ENCODE data around the gene DPEP3.

Gene DPEP3

GRCh38 chr16:67930191-67930590 is 50.1 kb downstream of the DPEP3 start:
- no peak for ATAC-seq
- TF ChIP-seq TOX (CRISPR knock-in tag; IDR thresholded peaks at IDR 0.05; ENCODE audit: borderline replicate concordance) (no peak), ZNF70 (CRISPR knock-in tag; IDR thresholded peaks at IDR 0.05) (no peak), SNAI2 (CRISPR knock-in tag; IDR thresholded peaks at IDR 0.05) (no peak), TSHZ2 (CRISPR knock-in tag; IDR thresholded peaks at IDR 0.05) (no peak), RARB (CRISPR knock-in tag; IDR thresholded peaks at IDR 0.05) (no peak), OSR1 (CRISPR knock-in tag; IDR thresholded peaks at IDR 0.05) (no peak), TCF4 (CRISPR knock-in tag; IDR thresholded peaks at IDR 0.05; ENCODE audit: borderline replicate concordance) (no peak), PATZ1 (CRISPR knock-in tag; IDR thresholded peaks at IDR 0.05; ENCODE audit: borderline replicate concordance) (no peak), BACH2 (CRISPR knock-in tag; IDR thresholded peaks at IDR 0.05; ENCODE audit: borderline replicate concordance) (no peak)

GRCh38 chr16:67928561-67929364 is 51.5 kb downstream of the DPEP3 start:
- TF ChIP-seq CREB5 (CRISPR knock-in tag; IDR thresholded peaks at IDR 0.05; ENCODE audit: low read depth), result no peak
- TF ChIP-seq CSDC2 (CRISPR knock-in tag; IDR thresholded peaks at IDR 0.05), result no peak
- TF ChIP-seq CSRNP3 (CRISPR knock-in tag; IDR thresholded peaks at IDR 0.05), result no peak
- no peak for TF ChIP-seq ZNF8 (CRISPR knock-in tag; IDR thresholded peaks at IDR 0.05)
- TF ChIP-seq OSR1 (CRISPR knock-in tag; IDR thresholded peaks at IDR 0.05), result no peak
- TF ChIP-seq ESRRG (CRISPR knock-in tag; IDR thresholded peaks at IDR 0.05), result no peak
- no peak for TF ChIP-seq PPARA (CRISPR knock-in tag; IDR thresholded peaks at IDR 0.05; ENCODE audit: borderline replicate concordance)
- no peak for TF ChIP-seq BACH2 (CRISPR knock-in tag; IDR thresholded peaks at IDR 0.05; ENCODE audit: borderline replicate concordance)
- no peak for TF ChIP-seq POU6F1 (CRISPR knock-in tag; IDR thresholded peaks at IDR 0.05; ENCODE audit: borderline replicate concordance, low read depth)
- TF ChIP-seq ZNF70 (CRISPR knock-in tag; IDR thresholded peaks at IDR 0.05), result no peak
- no peak for TF ChIP-seq ZNF565 (CRISPR knock-in tag; conservative IDR thresholded peaks at IDR 0.05; ENCODE audit: low read depth)
- TF ChIP-seq TSHZ2 (CRISPR knock-in tag; IDR thresholded peaks at IDR 0.05), result no peak
- ATAC-seq, result peak; percentile 86
